ENCODE measurements around the gene RAVER1.

DNA sequence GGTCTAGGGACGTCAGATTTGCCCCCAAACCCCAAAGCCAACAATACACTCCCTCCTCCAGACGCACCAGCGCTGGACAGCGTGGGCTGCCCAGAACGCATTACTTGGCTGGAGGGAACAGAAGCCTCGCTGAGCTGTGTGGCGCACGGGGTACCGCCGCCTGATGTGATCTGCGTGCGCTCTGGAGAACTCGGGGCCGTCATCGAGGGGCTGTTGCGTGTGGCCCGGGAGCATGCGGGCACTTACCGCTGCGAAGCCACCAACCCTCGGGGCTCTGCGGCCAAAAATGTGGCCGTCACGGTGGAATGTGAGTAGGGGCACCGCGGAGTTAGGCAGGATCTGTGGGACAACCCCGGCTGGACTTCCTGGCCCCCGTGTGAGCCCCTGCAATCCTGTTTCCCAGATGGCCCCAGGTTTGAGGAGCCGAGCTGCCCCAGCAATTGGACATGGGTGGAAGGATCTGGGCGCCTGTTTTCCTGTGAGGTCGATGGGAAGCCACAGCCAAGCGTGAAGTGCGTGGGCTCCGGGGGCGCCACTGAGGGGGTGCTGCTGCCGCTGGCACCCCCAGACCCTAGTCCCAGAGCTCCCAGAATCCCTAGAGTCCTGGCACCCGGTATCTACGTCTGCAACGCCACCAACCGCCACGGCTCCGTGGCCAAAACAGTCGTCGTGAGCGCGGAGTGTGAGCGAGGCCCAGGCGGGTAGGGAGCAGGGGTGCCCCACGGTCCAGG, 39.5 kb downstream of the RAVER1 start:
- TF ChIP-seq, protein P1, sequence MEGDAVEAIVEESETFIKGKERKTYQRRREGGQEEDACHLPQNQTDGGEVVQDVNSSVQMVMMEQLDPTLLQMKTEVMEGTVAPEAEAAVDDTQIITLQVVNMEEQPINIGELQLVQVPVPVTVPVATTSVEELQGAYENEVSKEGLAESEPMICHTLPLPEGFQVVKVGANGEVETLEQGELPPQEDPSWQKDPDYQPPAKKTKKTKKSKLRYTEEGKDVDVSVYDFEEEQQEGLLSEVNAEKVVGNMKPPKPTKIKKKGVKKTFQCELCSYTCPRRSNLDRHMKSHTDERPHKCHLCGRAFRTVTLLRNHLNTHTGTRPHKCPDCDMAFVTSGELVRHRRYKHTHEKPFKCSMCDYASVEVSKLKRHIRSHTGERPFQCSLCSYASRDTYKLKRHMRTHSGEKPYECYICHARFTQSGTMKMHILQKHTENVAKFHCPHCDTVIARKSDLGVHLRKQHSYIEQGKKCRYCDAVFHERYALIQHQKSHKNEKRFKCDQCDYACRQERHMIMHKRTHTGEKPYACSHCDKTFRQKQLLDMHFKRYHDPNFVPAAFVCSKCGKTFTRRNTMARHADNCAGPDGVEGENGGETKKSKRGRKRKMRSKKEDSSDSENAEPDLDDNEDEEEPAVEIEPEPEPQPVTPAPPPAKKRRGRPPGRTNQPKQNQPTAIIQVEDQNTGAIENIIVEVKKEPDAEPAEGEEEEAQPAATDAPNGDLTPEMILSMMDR (IDR thresholded peaks at IDR 0.05), result no peak
- TF ChIP-seq SIN3A (IDR thresholded peaks at IDR 0.05; ENCODE audit: borderline replicate concordance, insufficient read depth, low read depth, low read length) (no peak), POLR2AphosphoS5 (IDR thresholded peaks at IDR 0.05; ENCODE audit: low read depth, low read length) (no peak)
- TF ChIP-seq, protein P2, sequence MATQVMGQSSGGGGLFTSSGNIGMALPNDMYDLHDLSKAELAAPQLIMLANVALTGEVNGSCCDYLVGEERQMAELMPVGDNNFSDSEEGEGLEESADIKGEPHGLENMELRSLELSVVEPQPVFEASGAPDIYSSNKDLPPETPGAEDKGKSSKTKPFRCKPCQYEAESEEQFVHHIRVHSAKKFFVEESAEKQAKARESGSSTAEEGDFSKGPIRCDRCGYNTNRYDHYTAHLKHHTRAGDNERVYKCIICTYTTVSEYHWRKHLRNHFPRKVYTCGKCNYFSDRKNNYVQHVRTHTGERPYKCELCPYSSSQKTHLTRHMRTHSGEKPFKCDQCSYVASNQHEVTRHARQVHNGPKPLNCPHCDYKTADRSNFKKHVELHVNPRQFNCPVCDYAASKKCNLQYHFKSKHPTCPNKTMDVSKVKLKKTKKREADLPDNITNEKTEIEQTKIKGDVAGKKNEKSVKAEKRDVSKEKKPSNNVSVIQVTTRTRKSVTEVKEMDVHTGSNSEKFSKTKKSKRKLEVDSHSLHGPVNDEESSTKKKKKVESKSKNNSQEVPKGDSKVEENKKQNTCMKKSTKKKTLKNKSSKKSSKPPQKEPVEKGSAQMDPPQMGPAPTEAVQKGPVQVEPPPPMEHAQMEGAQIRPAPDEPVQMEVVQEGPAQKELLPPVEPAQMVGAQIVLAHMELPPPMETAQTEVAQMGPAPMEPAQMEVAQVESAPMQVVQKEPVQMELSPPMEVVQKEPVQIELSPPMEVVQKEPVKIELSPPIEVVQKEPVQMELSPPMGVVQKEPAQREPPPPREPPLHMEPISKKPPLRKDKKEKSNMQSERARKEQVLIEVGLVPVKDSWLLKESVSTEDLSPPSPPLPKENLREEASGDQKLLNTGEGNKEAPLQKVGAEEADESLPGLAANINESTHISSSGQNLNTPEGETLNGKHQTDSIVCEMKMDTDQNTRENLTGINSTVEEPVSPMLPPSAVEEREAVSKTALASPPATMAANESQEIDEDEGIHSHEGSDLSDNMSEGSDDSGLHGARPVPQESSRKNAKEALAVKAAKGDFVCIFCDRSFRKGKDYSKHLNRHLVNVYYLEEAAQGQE (IDR thresholded peaks at IDR 0.05; ENCODE audit: insufficient read depth in 1 of 2, low read depth in 2 of 2, low read length in 1 of 2), result no peak

Measured in Panc1 (cell line).